ENCODE data around the gene RPS6KL1.
"Not testable (repeated sequence)": the region's sequence is repeated elsewhere in the genome, so short reads cannot be mapped to it uniquely, and the experiment has no call there.

Gene RPS6KL1

GRCh38 chr14:74936151-74936550, 13.1 kb upstream of the RPS6KL1 start:
- Histone ChIP-seq H3K4me3 (ENCODE audit: low read depth, low read length) (no peak overlapping the region), H3K27me3 (ENCODE audit: insufficient read depth, low read depth, severe bottlenecking) (no peaks in the 10 kb centered on the region), H3K9me3 (ENCODE audit: severe bottlenecking) (peaks cover 10% of the 10 kb centered on the region), H3K36me3 (peaks cover under 1% of the 10 kb centered on the region), H3K27ac (no peak overlapping the region)
- TF ChIP-seq, protein P1, sequence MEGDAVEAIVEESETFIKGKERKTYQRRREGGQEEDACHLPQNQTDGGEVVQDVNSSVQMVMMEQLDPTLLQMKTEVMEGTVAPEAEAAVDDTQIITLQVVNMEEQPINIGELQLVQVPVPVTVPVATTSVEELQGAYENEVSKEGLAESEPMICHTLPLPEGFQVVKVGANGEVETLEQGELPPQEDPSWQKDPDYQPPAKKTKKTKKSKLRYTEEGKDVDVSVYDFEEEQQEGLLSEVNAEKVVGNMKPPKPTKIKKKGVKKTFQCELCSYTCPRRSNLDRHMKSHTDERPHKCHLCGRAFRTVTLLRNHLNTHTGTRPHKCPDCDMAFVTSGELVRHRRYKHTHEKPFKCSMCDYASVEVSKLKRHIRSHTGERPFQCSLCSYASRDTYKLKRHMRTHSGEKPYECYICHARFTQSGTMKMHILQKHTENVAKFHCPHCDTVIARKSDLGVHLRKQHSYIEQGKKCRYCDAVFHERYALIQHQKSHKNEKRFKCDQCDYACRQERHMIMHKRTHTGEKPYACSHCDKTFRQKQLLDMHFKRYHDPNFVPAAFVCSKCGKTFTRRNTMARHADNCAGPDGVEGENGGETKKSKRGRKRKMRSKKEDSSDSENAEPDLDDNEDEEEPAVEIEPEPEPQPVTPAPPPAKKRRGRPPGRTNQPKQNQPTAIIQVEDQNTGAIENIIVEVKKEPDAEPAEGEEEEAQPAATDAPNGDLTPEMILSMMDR (IDR thresholded peaks at IDR 0.05; ENCODE audit: low read depth, low read length): no peak
- DNase-seq: no peak

DNA sequence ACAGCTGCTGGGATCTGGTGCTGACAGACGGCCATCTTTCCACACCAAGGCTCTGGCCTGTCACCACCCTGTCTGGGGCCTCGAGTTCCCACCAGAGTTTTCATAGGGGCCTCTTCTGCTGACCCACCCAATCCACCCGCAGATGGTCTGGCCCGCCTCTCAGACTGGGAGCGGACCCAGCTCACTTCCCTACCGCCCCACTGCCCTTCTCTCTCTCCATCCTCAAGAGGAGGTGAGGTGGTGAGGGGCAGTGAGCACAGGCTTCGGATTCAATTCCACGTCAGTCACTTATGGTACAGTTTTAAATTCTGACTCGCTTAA, 12.3 kb upstream of the RPS6KL1 start:
- no peak overlapping the region for H3K4me3 ChIP-seq (ENCODE audit: low read depth, low read length)
- H3K36me3 ChIP-seq: no peaks in the 10 kb centered on the region
- H3K27me3 ChIP-seq (ENCODE audit: insufficient read depth, low read depth, severe bottlenecking): no peaks in the 10 kb centered on the region
- no peak for DNase-seq
- peaks cover 10% of the 10 kb centered on the region for H3K9me3 ChIP-seq (ENCODE audit: severe bottlenecking)
- peak overlapping the region; percentile 73 for H3K27ac ChIP-seq
- TF ChIP-seq, protein P1 (IDR thresholded peaks at IDR 0.05; ENCODE audit: low read depth, low read length): no peak

DNA sequence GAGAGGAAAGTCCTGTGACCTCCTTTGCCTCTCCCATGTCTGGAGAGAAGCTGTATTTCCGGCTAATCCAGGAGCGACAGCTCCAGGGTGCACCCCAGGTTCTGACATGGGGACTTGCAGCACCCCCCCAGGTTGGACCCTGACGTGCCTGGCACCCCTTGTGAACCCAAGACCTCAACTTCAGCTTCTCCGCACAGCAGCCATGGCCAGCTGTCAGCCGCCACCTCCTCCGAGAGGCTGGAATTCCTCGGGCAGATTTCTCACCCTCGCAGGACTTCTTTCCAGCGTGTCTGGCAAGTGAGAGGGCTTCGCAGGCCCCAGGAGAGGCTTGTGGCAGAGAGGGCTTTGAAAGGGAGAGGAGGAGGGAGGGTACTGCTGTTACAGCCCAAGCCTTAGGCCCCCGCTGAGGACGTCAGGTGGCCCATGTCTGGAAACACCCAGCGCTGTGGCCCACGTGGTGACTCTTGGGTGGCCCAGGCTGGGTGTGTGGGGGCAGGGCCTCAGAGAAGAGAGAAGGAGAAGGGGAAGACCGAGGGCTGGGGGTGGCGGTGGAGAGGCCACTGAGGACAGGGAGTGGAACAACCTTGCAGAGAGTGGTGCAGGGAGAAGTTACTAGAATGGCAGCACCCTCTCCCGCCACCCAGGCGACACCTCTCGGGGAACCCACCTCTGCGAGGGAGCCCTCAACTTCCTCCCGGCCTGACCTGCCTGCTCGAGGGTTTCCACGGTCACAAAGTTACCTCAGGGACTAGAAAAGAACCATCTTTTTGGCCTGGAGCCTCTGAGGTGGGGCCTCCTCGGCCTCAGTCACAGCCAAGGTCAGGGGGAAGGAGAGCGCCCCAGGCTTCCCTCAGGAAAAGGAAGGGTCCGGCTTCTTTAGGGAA, 11.7 kb upstream of the RPS6KL1 start:
- DNase-seq: peak; percentile 68
- H3K36me3 ChIP-seq: no peaks in the 10 kb centered on the region
- no peaks in the 10 kb centered on the region for H3K27me3 ChIP-seq (ENCODE audit: insufficient read depth, low read depth, severe bottlenecking)
- H3K4me3 ChIP-seq (ENCODE audit: low read depth, low read length): no peak overlapping the region
- peak overlapping the region; percentile 73 for H3K27ac ChIP-seq
- TF ChIP-seq, protein P1 (IDR thresholded peaks at IDR 0.05; ENCODE audit: low read depth, low read length): no peak
- H3K9me3 ChIP-seq (ENCODE audit: severe bottlenecking): peaks cover 10% of the 10 kb centered on the region

DNA sequence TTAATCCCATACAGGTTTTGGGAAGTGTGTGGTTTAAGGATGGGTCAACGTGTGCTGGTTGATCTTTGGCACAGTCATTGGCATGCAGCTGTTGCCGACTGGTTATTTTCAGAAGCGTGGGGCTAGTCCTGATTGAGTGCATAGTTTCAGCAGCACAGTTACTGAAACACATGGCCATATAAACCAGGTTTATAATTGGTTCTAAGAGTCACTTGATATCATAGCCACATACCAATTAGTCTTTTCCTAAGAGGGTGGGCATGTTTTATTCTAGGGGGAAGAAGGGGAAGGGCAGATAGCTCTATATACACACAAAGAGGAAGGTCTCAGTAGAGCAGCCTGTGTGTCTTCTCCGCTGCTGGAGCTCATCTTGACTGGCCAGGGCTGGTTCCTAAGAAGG, 11.0 kb upstream of the RPS6KL1 start:
- TF ChIP-seq, protein P1 (IDR thresholded peaks at IDR 0.05; ENCODE audit: low read depth, low read length): no peak
- peak overlapping the region; percentile 73 for H3K27ac ChIP-seq
- peaks cover 10% of the 10 kb centered on the region for H3K9me3 ChIP-seq (ENCODE audit: severe bottlenecking)
- H3K27me3 ChIP-seq (ENCODE audit: insufficient read depth, low read depth, severe bottlenecking): no peaks in the 10 kb centered on the region
- H3K4me3 ChIP-seq (ENCODE audit: low read depth, low read length): no peak overlapping the region
- no peak for DNase-seq
- H3K36me3 ChIP-seq: no peaks in the 10 kb centered on the region

GRCh38 chr14:74932936-74933335, 9.9 kb upstream of the RPS6KL1 start:
- not testable (repeated sequence) for H3K4me3 ChIP-seq (ENCODE audit: low read depth, low read length); H3K27ac ChIP-seq

GRCh38 chr14:74932401-74932901, 9.4 kb upstream of the RPS6KL1 start:
- TF ChIP-seq, protein P1 (IDR thresholded peaks at IDR 0.05; ENCODE audit: low read depth, low read length): no peak
- H3K4me3 ChIP-seq (ENCODE audit: low read depth, low read length): no peak overlapping the region
- H3K36me3 ChIP-seq: no peaks in the 10 kb centered on the region
- DNase-seq: no peak
- H3K27ac ChIP-seq: no peak overlapping the region
- no peaks in the 10 kb centered on the region for H3K9me3 ChIP-seq (ENCODE audit: severe bottlenecking)
- no peaks in the 10 kb centered on the region for H3K27me3 ChIP-seq (ENCODE audit: insufficient read depth, low read depth, severe bottlenecking)

More at GRCh38 chr14:74932936-74933335, 9.9 kb upstream of the RPS6KL1 start:
- H3K36me3 ChIP-seq; H3K27me3 ChIP-seq (ENCODE audit: insufficient read depth, low read depth, severe bottlenecking); H3K9me3 ChIP-seq (ENCODE audit: severe bottlenecking); DNase-seq: not testable (repeated sequence)

- DNase-seq; H3K27ac ChIP-seq; H3K4me3 ChIP-seq (ENCODE audit: low read depth, low read length); H3K9me3 ChIP-seq (ENCODE audit: severe bottlenecking); H3K36me3 ChIP-seq; H3K27me3 ChIP-seq (ENCODE audit: insufficient read depth, low read depth, severe bottlenecking): not testable (repeated sequence)
Observed at GRCh38 chr14:74931744-74932143, 8.7 kb upstream of the RPS6KL1 start.
